Dermis microvascular lymphatic vessel endothelial cell (primary cell): ENCODE measurements around the gene PRDX2. TPM values are rescaled to one million over a fixed set of nuclear protein-coding genes. Genes with fewer than 3 reads are reported as not detected.

Experiments
- DNase-seq, 2 donors: peaks; one replicate each; pipeline versions ENCODE4 v3.0.0 to v3.0.0-alpha.2; 2010; ENCODE audit warnings: low read depth in 2 of 2
- total RNA-seq: library from RNA; depleted of rRNA; stranded (reverse); fragments of >200 nt; gene quantifications from 2 replicates; pipeline ENCODE4 v1.2.1, GENCODE V29; 2014

PRDX2 gene
- total RNA-seq, 1 donor from 2014 or later: 199 TPM

DNA sequence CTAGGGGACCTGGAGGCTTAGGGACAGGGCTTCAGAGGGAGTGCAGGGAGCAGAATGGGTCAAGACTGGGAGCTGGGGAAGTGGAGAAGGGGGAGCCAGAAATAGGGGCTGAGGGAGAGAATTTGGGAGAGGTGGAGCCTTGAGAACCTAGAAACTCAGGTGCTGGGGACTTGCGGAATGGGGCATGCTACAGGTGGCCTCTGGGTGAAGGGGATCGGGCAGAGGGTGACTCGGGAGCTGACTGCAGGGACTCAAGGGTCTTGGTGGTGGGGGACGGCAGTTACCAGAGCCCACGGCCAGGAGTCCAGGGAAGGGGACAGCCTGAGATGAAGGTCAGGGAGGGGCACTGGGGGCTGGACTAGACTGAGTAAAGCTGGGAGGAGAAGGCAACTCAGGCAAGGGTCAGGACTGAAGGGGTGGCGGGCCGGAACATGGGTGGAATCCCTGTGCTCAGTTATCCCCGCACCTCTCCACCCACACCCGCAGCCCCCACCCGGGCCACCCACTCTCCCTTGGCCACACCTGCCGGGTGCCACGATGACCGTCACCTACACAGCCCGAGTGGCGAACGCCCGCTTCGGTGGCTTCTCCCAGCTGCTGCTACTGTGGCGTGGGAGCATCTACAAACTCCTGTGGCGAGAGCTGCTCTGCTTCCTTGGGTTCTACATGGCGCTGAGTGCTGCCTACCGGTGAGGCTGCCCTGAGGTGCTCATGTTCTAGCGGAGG is 49.4 kb downstream of the PRDX2 start:
- DNase-seq: no peak

DNA sequence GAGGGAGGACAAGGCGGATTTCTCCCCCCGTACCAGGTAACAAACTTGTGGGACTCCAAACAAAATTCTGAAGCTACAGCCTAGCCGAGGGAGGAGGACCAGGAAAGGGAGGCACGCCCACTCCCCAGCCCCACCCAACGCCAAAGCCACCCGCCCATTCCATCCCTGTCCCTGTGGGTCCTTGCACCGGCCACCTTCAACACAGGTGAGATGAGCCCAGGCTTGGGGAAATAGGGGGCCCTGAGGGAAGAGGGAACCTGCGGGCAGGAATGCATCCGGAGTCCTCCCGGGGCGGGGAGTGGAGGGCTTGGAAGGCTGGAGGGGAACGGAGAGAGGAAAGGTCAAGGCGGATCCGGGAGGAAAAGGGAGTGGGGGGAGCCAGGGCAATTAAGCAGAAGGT is 50.0 kb downstream of the PRDX2 start, which contains the start of gene BEST2:
Gene BEST2 (plus strand): TSS at position 157 of the 400 bp plus-strand sequence. CDS start 802 bp downstream, outside the sequence.
- no peak for DNase-seq

DNA sequence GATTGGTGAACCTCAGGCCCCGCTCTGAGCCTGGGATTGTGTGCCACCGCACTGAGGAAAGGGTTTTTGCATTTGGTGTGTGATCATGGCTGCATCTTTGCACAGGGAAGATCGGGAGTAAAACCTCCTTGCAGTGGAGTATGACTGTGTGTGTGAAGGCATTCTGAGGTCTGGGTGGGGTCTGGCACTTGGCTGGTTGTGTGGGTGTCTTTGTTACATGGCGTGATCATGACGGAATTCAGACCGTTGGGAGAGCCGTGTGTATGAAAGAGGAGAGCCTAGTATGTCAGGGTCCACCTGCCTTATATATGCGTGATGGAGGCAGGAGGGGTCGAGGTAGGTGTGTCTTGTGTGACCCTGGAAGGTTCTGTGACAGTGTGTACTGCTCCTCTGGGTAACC is 50.7 kb downstream of the PRDX2 start:
- DNase-seq: no peak

DNA sequence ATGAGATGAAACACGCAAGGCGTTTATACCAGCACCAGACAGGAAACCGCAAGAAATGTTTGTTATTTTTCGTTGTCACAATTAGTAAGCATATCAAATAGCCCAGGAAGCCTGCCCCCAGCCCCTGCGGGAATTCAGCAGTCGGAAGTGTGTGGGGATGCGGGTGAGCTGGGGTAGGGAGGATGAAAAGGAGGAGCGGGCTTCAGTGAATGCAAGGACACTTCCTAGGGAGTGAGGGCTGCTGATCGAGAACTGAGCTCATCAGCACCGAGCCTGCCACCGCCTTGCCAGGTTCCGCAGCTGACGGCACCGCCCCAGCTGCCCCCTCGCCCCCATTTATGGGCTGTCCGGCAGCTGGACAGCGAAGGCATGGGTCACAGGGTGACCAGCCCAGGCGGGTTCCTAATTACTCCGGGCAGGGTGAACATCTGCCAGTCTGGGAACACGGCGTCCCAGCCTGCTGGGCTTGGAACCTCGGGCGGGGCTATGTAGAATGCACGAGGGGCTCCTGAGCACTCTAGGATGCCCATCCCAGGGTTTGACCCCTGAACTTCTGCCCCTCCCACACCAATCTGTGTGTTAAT is 51.6 kb downstream of the PRDX2 start:
- no peak for DNase-seq

DNA sequence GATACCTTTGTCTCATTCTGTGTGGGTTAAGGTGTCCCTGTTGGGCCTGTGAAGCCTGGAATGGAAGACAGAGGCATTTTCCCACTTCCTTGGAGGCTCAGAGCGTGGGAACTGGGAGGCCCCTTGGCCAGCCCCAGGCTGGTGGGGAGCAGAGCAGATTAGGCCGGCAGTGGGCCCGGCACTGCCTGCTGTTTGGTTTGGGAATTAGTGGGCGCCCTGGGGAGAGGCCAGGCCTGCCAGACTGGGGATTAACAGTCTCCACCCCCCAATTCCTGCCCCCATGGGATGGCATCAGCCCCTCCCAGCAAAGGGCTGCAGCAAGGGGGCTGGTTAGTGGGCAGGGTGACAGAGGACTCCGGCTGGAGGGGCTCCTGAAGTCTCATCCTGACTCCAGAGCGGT is 53.1 kb downstream of the PRDX2 start:
- no peak for DNase-seq

Other genes with a start within 250 kb of the PRDX2 start
- gene ZNF490, start 191.0 kb downstream of the PRDX2 start, total RNA-seq: 6.5 and 6.8 TPM in 2 replicates
- gene ZNF791, start 190.9 kb downstream of the PRDX2 start, total RNA-seq: 10.4 and 11.2 TPM in 2 replicates
- gene MAN2B1, start 135.1 kb downstream of the PRDX2 start, total RNA-seq: 35.4 and 68.9 TPM in 2 replicates
- gene WDR83, start 135.0 kb downstream of the PRDX2 start, total RNA-seq: 5.8 and 6.7 TPM in 2 replicates
- 46.1 and 53.2 TPM in 2 replicates for gene DHPS, start 119.9 kb downstream of the PRDX2 start, total RNA-seq
- gene GNG14, start 113.8 kb downstream of the PRDX2 start, total RNA-seq: not detected in 2 replicates
- 6.2 and 9.0 TPM in 2 replicates for gene FBXW9, start 105.2 kb downstream of the PRDX2 start, total RNA-seq
- gene TNPO2, start 77.9 kb downstream of the PRDX2 start, total RNA-seq: 14.2 and 34.3 TPM in 2 replicates
- 120 and 166 TPM in 2 replicates for gene TRIR, start 67.1 kb downstream of the PRDX2 start, total RNA-seq
- 82.2 and 92.3 TPM in 2 replicates for gene GET3, start 64.3 kb downstream of the PRDX2 start, total RNA-seq
- gene BEST2, start 50.0 kb downstream of the PRDX2 start, total RNA-seq: not detected in 2 replicates
- gene HOOK2, start 26.2 kb downstream of the PRDX2 start, total RNA-seq: 6.2 and 12.0 TPM in 2 replicates
- 71.4 and 164 TPM in 2 replicates for gene JUNB, start 10.3 kb downstream of the PRDX2 start, total RNA-seq
- gene THSD8, start 269 bp upstream of the PRDX2 start, total RNA-seq: not detected in 2 replicates
- 15.0 and 16.6 TPM in 2 replicates for gene RNASEH2A, start 4.8 kb upstream of the PRDX2 start, total RNA-seq
- gene RTBDN, start 32.8 kb upstream of the PRDX2 start, total RNA-seq: not detected in 2 replicates
- 0.26 and 1.1 TPM in 2 replicates for gene MAST1, start 36.7 kb upstream of the PRDX2 start, total RNA-seq
- 19.1 and 33.5 TPM in 2 replicates for gene DNASE2, start 79.6 kb upstream of the PRDX2 start, total RNA-seq
- gene KLF1, start 85.4 kb upstream of the PRDX2 start, total RNA-seq: 0.13 and 0.25 TPM in 2 replicates
- gene GCDH, start 89.4 kb upstream of the PRDX2 start, total RNA-seq: 18.9 and 20.4 TPM in 2 replicates
- 0.25 and 0.26 TPM in 2 replicates for gene SYCE2, start 117.5 kb upstream of the PRDX2 start, total RNA-seq
- 44.6 and 49.3 TPM in 2 replicates for gene FARSA, start 131.9 kb upstream of the PRDX2 start, total RNA-seq
- gene CALR, start 136.8 kb upstream of the PRDX2 start, total RNA-seq: 1,348 and 1,401 TPM in 2 replicates
- 52.4 and 59.2 TPM in 2 replicates for gene RAD23A, start 144.1 kb upstream of the PRDX2 start, total RNA-seq
- 17.6 and 24.0 TPM in 2 replicates for gene GADD45GIP1, start 155.4 kb upstream of the PRDX2 start, total RNA-seq
- 0.25 and 0.26 TPM in 2 replicates for gene DAND5, start 167.8 kb upstream of the PRDX2 start, total RNA-seq
- gene NFIX, start 193.7 kb upstream of the PRDX2 start, total RNA-seq: 16.9 and 22.3 TPM in 2 replicates